NCI-H2107 (cell line): ENCODE measurements around the gene SLC24A3.

Experiments
- DNase-seq: peaks from one replicate; lab custom pipeline; 2025; lab: John Stamatoyannopoulos, UW

Gene SLC24A3

DNA sequence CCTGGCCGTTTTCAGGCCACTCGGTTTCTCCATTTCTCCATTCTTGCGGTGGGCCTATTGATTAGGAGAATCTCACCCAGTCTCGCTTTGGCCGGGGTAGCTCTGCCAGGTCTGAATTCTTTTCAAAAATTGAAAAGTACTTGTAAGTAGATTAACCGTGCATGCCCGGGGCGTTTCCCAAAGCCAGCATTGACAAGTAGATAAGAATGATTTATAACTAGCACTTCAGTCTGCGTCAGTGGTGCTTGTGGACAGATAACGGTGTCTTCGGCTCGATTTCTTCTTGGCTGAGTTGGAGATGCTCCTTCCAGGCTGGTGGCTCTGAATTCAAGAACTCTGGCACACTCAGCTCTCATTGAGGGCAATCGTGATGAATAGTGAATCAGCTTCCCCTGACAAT, 29.0 kb downstream of the SLC24A3 start:
- DNase-seq, result no peak

DNA sequence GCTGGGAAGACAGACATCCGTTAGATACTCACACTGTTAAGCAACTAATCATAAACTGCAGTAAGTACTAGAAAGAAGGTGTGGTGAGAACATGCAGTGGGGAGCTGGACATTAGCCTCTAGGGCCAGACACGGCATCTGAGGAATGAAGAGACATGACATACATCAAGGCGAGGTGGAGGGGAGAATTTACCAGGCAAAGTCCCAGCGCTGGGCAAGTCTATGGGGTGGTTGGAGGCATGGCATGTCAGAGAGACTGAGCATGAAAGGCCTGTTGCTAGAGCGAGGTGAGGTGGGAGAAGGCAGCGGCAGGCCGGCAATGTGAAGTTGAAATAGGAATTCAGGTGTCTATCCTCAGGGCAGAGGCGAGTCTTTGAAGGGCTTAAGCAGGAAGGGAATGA, 31.8 kb downstream of the SLC24A3 start:
- DNase-seq, result no peak

DNA sequence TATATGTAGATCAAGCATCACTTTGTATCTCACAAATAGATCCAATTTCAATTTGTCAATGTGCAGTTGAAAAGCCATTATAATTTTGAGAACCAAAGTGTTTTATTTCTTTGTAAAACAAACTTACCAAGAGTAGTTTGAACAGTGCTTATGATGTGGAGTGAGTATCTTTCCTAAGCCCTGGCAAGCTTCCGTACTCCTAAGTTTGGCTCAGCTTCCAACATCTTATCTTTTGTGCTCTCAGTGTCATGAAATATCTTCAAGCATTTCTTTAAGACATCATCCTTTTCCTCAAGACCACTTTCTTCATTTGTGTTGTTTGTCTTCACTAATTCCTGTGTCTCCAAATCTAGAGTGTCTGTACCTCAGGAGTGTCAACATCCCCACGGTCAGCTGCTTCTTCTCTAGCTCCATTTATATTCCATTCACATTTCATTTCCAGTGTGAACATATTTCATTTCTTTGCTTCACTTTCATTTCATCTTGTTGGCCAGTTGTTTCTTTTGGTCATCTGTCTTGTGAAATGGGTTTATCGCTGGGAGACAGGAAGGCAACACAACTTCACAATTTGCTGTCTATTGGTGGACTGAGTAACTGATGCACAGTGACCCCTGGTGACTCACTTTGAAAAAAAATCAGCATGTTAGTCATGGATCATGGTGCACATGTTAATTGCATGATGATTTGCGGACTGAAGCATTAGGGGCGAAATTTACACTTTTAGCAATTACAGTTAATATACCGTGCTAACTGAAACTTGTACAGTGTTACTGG, 36.9 kb downstream of the SLC24A3 start:
- DNase-seq, result no peak

DNA sequence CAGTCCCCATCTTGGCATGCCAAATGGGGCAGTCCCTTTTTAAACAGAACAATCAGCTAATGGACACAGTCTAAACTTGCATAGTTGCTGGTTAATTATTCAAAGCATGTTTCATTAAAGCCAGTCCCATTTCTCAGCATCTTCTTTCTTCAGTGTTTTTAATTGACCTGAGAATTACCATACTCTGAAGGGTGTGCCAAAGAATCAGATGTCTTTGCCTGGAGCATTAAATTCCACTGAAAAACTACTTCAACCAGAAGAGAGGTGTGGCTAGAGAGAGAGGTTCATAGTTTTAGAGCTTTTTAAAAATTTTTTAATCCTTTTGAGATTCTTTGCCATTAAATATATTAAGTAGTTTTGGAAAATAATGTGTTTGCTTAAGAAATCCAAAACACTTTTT, 37.9 kb downstream of the SLC24A3 start:
- DNase-seq, result no peak

DNA sequence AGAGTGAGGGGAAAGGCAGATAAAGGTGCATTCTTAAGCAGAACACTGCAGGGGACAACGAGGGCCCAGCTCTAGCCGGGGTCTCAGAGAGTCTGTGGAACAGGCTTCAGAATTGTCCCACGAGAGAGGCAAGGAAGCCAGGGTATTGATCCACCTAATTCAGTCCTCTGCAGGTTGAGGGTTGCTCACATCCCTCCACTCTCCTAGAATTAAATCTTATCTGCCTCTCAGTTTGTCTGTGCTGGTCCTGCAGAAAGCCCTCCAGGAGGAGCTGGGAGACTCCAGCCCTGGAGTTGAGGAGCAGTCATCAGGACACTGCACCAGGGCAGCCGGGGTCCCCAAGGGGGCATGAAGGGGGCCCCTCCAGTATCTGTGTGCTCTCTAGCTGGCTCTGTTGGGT, 39.1 kb downstream of the SLC24A3 start:
- DNase-seq, result no peak

DNA sequence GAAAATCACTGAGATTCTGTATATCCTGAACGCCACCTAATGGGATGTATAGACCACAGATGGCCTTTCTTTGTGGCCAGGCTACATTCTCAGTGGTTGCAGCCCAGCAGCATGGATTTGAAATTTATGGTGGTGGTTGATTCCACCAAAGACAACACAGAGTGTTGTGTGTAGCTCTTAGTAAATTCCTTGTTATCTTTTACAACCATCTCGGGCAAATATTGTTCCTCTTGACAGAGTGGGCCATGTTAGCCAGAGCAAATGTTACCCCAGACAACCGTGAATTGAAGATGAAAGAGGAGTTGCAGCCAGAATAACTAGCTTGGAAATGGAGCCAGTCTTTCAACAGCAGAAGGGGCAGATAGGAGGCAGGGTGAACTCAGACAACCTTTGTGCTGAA, 39.5 kb downstream of the SLC24A3 start:
- no peak for DNase-seq

DNA sequence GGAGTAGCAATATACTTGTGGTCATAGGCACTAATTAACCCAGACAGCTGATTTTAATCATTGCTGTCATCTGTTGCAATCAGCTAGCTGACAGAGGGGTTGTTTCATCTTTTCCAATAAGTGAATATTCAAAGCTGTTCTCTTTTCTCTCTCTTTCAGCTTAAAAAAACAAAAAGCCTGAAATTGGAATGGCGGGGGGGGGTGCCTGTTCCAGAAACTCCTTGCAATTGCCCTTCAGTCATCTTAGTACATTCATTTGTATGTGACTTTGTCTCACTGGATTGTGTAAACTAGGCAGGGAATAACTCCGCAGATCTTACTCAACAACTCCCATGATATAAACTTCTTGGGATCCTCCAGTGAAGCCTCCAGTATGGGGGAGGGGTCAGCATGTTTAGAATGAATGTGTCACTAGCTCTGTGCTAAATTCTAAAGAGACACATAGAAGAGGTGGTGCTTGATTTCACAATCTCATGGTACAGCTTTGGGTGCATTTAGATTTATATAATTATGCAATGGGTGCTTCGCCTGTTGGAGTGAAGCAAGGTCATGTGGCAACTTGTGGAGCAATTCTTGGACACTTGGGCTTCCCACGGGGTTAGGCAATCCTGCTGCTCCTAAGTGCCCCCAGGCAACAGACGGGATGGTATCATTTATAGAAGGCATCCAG, 40.1 kb downstream of the SLC24A3 start:
- no peak for DNase-seq

DNA sequence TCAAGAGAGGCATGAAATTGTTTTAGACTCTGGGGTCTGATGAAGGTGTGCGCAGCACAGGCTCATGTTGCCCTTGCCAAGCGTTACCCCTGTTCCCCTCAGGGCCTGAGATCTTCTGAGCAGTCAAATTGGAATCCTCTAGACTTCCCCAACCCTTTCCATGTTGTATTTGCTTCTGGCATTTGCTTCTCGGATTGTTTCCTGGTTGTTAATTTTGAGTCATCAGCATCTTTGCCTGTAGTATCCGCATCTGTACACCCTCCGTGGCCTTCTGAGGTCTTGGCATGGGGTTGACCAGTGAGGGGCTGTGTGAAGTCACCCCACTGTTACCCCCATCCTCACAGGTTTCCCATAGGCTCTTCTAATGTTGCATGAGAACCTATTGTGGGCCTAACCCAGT, 40.9 kb downstream of the SLC24A3 start:
- DNase-seq, result no peak

DNA sequence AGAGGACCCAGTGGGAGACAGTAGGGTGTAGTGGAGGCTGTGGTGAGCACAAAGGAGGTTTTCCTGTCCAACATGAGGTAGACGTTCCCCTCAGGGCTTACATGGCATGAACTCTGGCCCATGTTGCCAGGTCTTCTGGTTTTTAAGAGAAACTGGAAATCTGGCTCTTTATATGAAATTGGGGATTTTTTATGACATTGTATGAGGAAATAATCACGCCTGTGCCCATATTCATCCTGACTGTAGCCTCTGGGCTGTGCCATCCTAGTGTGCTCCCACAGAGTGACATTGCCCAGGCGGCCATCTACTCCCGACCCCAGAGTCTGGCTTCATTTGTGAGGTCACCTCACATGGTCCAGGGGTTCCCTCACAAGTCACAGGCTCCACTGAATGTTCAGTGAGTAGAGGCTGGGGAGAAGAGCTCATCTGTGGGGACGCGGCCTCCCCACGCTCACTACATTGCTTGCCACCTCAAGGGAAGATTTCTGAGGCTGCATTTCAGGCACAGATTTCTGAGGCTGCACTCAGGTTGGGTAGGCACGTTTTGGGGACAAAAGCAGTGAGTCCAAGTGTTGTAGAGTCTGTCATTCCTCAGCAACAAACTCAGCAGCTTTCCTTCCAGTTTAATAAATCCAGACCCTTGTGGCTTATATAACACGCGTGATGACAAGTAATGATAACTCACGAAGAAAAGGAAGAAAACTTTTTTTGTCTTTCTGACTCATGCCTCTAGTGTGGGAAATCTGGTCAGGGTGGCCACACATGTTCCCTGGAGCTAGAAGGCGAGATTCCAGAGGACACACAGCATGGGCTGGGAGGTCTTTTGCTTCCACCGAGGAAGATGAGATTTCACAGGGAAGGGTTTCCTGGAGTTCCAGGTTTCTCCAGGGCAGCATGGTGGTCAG, 41.7 kb downstream of the SLC24A3 start:
- no peak for DNase-seq

DNA sequence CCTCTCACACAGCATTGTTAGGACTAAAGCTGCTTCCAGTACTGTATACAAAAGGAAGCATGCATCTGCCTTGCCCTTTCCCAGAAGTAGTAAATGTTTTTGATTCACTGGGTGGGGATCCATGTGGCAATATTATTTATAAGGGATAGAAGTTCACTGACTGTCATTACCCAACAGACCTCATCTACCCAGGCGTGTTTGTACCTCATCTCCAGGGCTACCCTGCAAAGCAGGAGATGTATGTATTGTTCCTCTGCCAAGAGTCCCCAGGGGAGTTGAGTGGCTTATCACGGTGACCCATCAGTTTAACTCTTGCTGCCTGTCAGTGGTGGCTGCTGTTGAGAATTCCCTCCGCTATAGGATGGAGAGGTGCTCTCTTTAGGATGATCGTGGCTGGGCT, 42.5 kb downstream of the SLC24A3 start:
- DNase-seq, result no peak

DNA sequence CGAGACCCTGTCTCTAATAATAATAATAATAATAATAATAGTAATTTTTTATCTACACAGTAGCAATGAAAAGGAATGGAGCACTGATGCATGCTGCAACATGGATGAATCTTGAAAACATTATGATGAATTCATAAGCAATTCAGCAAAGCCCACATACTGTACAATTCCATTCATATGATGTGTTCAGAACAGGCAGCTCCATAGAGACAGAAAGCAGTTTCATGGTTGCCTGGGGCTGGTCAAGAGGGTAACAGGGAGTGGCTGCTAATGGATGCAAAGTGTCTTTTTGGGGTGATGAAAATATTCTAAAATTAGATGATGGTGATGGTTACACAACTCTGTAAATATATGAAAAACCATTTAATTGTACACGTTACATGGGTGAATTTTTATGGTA, 43.6 kb downstream of the SLC24A3 start:
- no peak for DNase-seq

DNA sequence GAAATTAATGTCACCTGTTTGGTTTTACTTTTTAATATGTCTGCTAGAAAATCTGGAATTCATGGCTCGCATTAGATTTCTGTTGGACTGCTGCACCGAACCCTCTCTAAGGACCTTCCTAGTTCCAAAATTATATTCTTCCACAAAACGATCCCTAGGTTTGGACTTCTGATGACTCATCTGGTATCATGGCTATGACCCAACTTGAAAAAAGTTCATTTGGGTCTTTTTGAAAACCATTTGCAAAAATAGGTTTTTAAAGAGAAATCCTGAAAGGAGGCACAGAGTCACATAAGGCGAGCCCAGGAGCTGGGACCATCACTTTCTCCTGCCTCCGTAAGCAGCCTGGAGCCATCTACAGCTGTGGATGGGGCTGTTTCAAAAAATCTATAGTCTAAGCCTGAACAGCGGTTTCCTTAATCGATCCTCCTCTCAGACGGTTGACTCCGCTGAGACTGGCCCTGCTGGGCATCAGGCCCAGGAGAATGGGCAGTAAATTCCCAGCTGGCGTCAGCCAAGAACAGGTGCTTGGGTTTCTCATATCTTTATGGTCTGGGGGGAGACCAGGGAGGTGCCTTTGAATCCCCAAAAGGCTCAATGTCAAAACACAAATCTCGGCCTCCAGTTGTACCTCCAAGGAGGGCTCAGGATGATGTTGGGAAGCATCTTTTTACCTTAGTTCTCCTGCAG, 44.6 kb downstream of the SLC24A3 start:
- no peak for DNase-seq

DNA sequence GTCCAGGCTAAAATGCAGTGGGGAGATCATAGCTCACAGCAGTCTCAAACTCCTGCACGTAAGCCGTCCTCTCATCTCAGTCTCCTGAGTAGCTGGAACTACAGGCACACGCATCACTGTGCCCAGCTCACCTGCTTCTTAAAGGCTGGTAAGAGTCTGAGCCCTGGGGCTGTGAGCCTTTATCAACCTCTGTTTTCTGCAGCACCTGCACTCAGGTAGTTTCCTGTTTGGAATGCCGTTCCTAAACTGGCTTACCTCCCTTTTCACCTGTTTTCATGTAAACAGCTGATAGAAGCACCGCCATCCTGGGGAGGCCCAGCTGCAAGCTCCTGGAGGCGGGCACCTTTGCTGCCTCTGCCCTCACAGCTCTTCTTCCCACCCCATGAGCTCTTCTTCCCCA, 45.4 kb downstream of the SLC24A3 start:
- no peak for DNase-seq

DNA sequence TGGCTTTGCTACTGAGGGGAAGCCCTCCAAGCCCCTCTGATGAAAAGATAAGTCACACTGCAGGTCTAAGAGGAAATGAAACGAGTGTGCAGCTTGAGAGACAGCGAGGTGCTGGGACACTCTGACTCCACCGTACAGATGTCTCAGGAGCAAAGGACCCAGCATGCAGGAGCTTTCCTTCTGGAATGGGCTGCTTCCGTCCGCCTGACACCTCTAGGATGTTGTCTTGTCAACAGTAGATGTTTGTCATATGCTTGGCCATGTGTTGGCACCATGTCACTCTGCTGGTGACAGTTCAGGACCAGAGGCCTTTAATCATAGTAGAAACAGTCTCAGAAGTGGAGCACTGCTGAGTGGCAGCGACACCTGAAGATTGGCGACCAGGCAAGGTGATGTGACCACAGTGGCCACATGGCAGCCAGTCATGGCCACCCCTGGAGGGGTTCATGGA, 46.7 kb downstream of the SLC24A3 start:
- no peak for DNase-seq

DNA sequence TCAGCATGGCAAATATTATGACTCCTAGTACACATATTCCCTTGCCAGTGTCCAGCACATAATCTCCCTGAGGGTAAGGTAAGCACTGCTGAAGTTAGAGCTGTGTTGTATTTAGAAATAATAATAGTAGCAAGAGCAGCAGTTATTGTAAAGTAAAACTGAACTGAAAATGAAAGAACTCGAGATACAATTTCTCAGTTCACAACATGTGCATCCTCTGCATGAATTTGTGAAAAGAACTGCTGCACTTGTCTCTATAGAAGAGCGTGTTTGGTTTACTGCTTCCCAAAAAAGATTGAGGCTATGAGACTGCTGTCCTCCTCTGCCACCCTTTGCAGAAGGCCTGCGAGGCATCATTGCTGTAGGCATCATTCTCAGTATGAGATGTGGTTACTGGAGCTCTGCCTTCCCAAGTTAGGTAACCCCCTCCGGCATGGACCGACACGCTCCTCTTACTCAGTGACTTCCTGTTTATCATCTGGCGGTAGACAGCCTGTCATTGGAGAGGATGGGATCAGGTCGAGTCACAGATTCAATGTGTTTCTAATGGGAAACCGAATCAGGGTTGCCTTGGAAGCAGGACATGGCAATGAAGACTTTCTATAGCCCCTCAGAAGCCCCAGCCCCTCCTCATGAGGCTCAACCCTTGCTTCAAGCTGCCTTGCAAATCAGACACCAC, 48.1 kb downstream of the SLC24A3 start:
- DNase-seq, result no peak

DNA sequence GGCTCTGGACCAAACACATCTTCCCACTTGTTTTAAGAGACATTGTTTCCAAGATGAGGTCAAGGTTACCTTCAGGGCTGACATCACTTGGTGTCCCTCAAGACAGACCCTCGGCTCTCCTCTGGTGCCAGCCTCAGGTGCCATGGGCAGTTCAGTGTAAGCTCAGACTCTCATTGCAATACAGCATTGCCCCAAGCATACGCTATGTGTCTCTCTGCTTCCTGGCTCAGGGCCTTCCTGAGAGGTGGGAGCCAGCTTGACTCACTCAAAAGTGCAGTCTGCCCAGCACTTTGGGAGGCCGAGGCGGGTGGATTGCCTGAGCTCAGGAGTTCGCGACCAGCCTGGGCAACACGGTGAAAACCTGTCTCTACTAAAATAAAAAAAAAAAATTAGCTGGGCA, 51.7 kb downstream of the SLC24A3 start:
- DNase-seq, result no peak

DNA sequence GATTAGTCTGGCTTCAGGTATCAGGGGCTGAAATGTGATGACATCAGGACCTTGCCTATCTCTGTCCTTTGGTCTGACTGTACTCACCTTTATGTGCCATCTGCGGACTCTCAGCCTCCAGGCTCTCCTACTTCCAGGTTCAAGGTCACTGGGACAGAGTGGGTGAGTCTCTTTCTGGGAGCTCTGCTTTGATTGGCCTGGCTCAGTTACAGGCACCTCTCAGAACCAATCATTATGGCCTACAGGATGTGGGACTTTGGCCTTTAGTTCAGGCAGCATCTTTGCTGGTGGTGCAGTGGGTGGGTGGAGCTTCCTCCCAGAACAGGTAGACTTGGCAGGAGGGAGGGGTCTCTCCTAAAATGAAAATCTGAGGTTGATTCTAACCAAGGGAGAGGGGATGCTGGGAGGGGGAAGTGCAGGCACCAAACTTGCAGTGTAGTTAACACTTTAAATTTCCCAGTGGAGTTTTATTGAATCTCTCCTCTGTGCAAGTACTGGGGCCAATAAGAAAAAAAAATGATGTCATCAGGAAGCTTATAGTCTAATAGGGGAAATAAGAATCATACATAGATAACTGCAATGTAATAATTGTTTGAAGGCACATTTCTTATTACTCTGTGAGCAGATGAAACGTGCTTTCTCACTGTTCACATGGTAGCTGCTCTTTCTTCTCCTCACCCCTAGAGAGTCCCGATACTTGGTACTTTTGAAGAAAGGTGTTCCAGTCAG, 53.4 kb downstream of the SLC24A3 start:
- no peak for DNase-seq

DNA sequence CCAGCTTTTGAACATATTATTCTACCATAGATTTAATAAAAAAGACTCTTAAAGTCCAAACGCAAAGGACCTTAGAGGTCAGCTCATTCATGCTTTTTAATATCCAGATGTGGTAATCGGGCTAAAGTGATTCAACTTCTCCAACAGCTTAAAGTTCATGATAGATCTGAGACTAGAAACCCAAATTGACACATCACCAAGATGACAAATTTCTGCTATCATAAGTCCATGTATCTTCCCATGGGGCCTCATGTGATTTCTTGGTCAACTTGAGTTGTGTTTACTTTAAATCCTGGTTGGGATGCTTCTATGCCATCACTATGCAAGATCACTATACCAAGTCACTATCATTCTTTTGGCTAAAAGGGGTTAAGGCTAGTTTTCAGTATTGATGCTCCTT, 56.0 kb downstream of the SLC24A3 start:
- no peak for DNase-seq

DNA sequence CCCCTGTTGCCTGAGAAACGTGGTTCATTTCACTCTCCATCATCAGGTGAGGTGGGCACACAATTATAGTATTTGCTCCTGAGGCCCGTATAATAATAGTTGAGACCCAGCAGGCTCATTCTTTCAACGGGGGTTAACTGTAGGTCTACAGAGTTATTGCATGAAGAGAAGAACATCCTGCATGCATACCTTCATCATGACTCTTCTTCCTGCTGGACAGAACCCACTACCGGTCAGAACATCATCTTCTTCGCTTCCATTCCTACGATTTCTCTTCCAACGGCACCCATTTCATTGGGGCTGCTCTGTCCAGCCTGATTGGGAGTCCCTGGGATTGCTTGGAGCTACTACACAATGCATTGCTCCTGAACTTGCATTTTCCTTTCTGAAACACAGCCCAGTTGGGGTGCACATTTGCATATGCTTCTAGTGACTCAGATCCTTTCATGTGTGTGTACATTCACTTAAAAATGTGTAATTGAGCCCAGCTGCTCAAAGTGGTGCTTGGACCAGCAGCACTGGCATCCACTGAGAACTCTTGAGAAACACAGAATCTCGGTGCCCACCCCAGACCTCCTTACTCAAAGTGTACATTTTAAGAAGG, 57.4 kb downstream of the SLC24A3 start:
- no peak for DNase-seq

DNA sequence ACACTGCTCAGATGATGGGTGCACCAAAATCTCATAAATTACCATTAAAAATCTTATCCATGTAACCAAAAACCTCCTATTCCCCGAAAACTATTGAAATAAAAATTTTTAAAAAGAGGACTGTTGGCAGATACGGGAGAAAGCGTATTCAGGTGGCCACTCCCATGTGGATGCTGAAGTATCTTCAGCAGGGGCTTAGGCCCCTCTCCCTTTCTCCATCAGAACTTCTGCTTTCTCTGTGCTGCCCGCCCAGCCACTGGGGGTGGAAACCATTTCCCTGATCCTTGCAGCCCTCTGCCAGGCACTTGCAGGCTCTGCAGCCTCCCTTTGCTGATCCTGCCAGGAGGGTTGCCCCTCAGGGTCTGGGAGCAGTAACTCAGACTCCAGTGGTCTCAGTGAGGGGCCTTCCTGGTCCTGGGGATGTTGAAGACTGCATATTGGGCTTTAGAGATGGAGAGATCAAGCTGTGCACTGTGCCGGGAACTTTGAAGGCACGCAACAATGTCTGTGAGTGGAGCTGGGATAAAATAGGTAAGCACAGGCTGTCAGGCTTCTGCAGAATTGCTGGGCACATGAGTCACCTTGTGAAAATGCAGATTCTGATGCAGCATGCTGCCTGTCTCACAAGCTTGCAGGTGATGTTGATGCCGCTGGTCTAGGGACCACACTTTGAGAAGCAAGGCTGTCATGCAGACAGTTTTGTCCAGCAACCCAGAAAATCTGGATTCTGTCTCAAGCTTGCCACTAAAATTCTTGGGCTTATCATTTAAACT, 59.6 kb downstream of the SLC24A3 start:
- no peak for DNase-seq
